ENCODE measurements around the gene CLEC16A.

GRCh38 chr16:11071829-11072228, 127.5 kb downstream of the CLEC16A start:
- TF ChIP-seq CTCF (IDR thresholded peaks at IDR 0.05) (no peak), POLR2A (IDR thresholded peaks at IDR 0.05) (no peak), POLR2AphosphoS5 (IDR thresholded peaks at IDR 0.05) (no peak)

All from transverse colon (tissue), 4 donors.